K562 (cell line): ENCODE measurements around the gene FAM204A. TPM values are rescaled to one million over a fixed set of nuclear protein-coding genes. Genes with fewer than 3 reads are reported as not detected.

ENCODE experiments used
- ATAC-seq: fragments of 200-7000 bp; cut with Tn5 transposase; 3 replicates; pipeline ENCODE4 v1.9.1; 2020; ENCODE audit warnings: moderate library complexity
- BruUV-seq: library from RNA; stranded (reverse); fragments of 400-500 nt; replicated peaks from 2 replicates; lab custom pipeline; 2021; lab: Mats Ljungman, UMichigan
- CTCF ChIA-PET: fragments of 300-600 bp; formaldehyde crosslinking; extraction: SDS; loops from one replicate; lab custom pipeline; 2021; ENCODE audit warnings: low intra/inter-chr PET ratio; lab: Yijun Ruan, JAX
- POLR2A ChIA-PET: fragments of 300-600, 350-650 bp; sonication (Branson Sonifier 250); formaldehyde crosslinking; extraction: SDS; loops from one replicate; lab custom pipeline; 2021; ENCODE audit warnings: antibody characterized with exemption, inconsistent platforms; lab: Yijun Ruan, JAX
- DNase-seq, 4 experiments: peaks; one replicate each; pipeline versions ENCODE4 v3.0.0 to v3.0.0-alpha.2; 2011 to 2018; ENCODE audit warnings: low spot score in 3 of 4, mixed read lengths in 3 of 4; ENCODE audit errors: extremely low read depth in 1 of 4
- FAIRE-seq: peaks from 2 replicates; lab custom pipeline; 2011; peaks lifted over from hg19 to GRCh38; lab: Jason Lieb, UNC
- H2AFZ ChIP-seq: 2 replicates; pipeline ENCODE4 v1.6.0; 2011; ENCODE audit warnings: low read depth, low read length, control low read depth, inconsistent platforms
- H3K27ac ChIP-seq: fragments of 200-600 bp; 3 replicates; pipeline ENCODE4 v1.8.0; 2011; ENCODE audit warnings: low read depth, mild to moderate bottlenecking, control low read depth, inconsistent platforms, low read length, moderate library complexity, mixed read lengths; ENCODE audit errors: extremely low read depth
- H3K27me3 ChIP-seq, 2 experiments: fragments of 300-600 bp in 1 of 2; 2 replicates in 1 of 2; 3 replicates in 1 of 2; pipeline versions ENCODE4 v1.6.0 to v1.8.0; 2011; ENCODE audit warnings: inconsistent platforms in 2 of 2, low read length in 2 of 2, mild to moderate bottlenecking in 1 of 2, mixed read lengths in 1 of 2, moderate library complexity in 1 of 2; ENCODE audit not compliant: control insufficient read depth in 2 of 2, insufficient read depth in 2 of 2
- H3K36me3 ChIP-seq: fragments of 300-600 bp; 3 replicates; pipeline ENCODE4 v1.8.0; 2011; ENCODE audit warnings: mild to moderate bottlenecking, low read length, inconsistent platforms; ENCODE audit not compliant: control insufficient read depth, insufficient read depth
- H3K4me1 ChIP-seq, 2 experiments: fragments of 200-600 bp in 1 of 2; replicated peaks in 1 of 2; 2 replicates in 1 of 2; 3 replicates in 1 of 2; pipeline versions ENCODE4 v1.5.1 to v1.8.0; 2011; ENCODE audit warnings: inconsistent platforms in 2 of 2, low read length in 2 of 2, mild to moderate bottlenecking in 1 of 2, mixed read lengths in 1 of 2, moderate library complexity in 1 of 2; ENCODE audit not compliant: control insufficient read depth in 2 of 2, insufficient read depth in 2 of 2
- H3K4me2 ChIP-seq: 2 replicates; pipeline ENCODE4 v1.6.1; 2011; ENCODE audit warnings: low read length, control low read depth, inconsistent platforms, mixed read lengths; ENCODE audit not compliant: insufficient read depth
- H3K4me3 ChIP-seq: fragments of 200-600 bp; sonication (generic), shearing (Covaris generic); 2 replicates; pipeline ENCODE4 v1.5.1; 2016; ENCODE audit warnings: control low read depth, inconsistent platforms
- H3K79me2 ChIP-seq: fragments of 200-600 bp; 3 replicates; pipeline ENCODE4 v1.8.0; 2011; ENCODE audit warnings: low read length, inconsistent platforms; ENCODE audit not compliant: control insufficient read depth, insufficient read depth
- H3K9ac ChIP-seq, 2 experiments: 2 replicates each; pipeline versions ENCODE4 v1.6.0 to v1.6.1; 2011; ENCODE audit warnings: low read depth in 2 of 2, low read length in 2 of 2, control low read depth in 1 of 2, inconsistent platforms in 1 of 2, mild to moderate bottlenecking in 1 of 2, mixed read lengths in 1 of 2; ENCODE audit not compliant: insufficient read depth in 1 of 2
- H3K9me1 ChIP-seq: one replicate; pipeline ENCODE4 v1.6.0; 2011; ENCODE audit warnings: inconsistent platforms, mild to moderate bottlenecking, low read length, moderate library complexity; ENCODE audit not compliant: control insufficient read depth, insufficient read depth
- H3K9me3 ChIP-seq: replicated peaks from 2 replicates; pipeline ENCODE4 v1.5.1; 2011; ENCODE audit warnings: low read depth, low read length, inconsistent platforms; ENCODE audit not compliant: control insufficient read depth, insufficient read depth
- H4K20me1 ChIP-seq: replicated peaks from 2 replicates; pipeline ENCODE4 v1.6.1; 2011; ENCODE audit warnings: low read length, inconsistent platforms, mixed read lengths; ENCODE audit not compliant: control insufficient read depth, insufficient read depth
- CBX5 ChIP-seq: IDR thresholded peaks from 2 replicates; pipeline ENCODE4 v1.6.1; 2014; ENCODE audit warnings: low read depth, borderline replicate concordance
- HNRNPK ChIP-seq: fragments of 200-400 bp; formaldehyde crosslinking; IDR thresholded peaks from one replicate; pipeline ENCODE4 v1.6.1; 2018; ENCODE audit warnings: mild to moderate bottlenecking, low read depth, low read length; ENCODE audit not compliant: poor library complexity, severe bottlenecking
- RFX1 ChIP-seq: fragments of 450-650 bp; IDR thresholded peaks from 2 replicates; pipeline ENCODE4 v1.6.1; 2016; ENCODE audit warnings: mild to moderate bottlenecking, moderate library complexity
- RREB1 ChIP-seq: fragments of 250-450 bp; sonication (Bioruptor Pico); IDR thresholded peaks from 2 replicates; pipeline ENCODE4 v1.4.0; 2020
- ZBTB11 ChIP-seq, 3 experiments: fragments of 200-800 bp in 1 of 3; fragments of 250-450 bp in 1 of 3; fragments of 450-650 bp in 1 of 3; sonication (Bioruptor Pico) in 1 of 3; sonication (Bioruptor generic) in 1 of 3; formaldehyde crosslinking in 1 of 3; IDR thresholded peaks; 2 replicates each; pipeline versions ENCODE4 v1.6.1 to v1.8.0; 2016 to 2022; ENCODE audit warnings: mild to moderate bottlenecking in 2 of 3, missing genetic modification characterization in 2 of 3, missing compliant biosample characterization in 1 of 3, moderate library complexity in 1 of 3
- ZNF551 ChIP-seq: fragments of 250-450 bp; sonication (Bioruptor Pico); IDR thresholded peaks from 2 replicates; pipeline ENCODE4 v1.5.0; 2021; ENCODE audit warnings: mild to moderate bottlenecking, moderate library complexity
- WGBS: fragments of 100-300 bp; shearing (Covaris generic); methylation state at CpG from one replicate; pipeline ENCODE4 v1.1.6; 2016; ENCODE audit warnings: low coverage, mixed read lengths; ENCODE audit not compliant: insufficient coverage; ENCODE audit errors: missing lambda C conversion rate; 5-methylcytosine and 5-hydroxymethylcytosine counted together
- in situ Hi-C: fragments of 300-500 bp; cut with MboI; formaldehyde crosslinking; loops from 4 replicates; pipeline ENCODE4 v1.15.0; 2018; ENCODE audit warnings: inconsistent platforms, mixed read lengths
- intact Hi-C: fragments of 100-400 bp; cut with micrococcal nuclease; formaldehyde crosslinking; loops from 2 replicates; pipeline ENCODE4 v1.14.2; 2022
- polyA plus RNA-seq, 8 experiments: library from polyadenylated mRNA; depleted of rRNA in 4 of 8; stranded (reverse) in 5 of 8; unstranded in 3 of 8; fragments of >200 nt; fragmentation: Nextera tagmentation in 2 of 8; fragmentation: Illumina TruSeq in 1 of 8; extraction: Ambion mirVana in 2 of 8; extraction: Trizol in 1 of 8; gene quantifications; 2 replicates each; pipeline versions ENCODE4 v1.2.1 to v1.2.3, GENCODE V29; 2011 to 2014; ENCODE audit warnings: inconsistent platforms in 1 of 8, missing spikeins in 1 of 8
- total RNA-seq, 7 experiments: library from RNA; depleted of rRNA in 6 of 7; stranded (reverse); fragments of >200 nt in 6 of 7; fragmentation: Illumina TruSeq in 2 of 7; extraction: Trizol in 2 of 7; gene quantifications; 2 replicates each; pipeline versions ENCODE4 v1.2.1 to v1.2.3, GENCODE V29; 2011 to 2021; ENCODE audit warnings: low replicate concordance in 1 of 7

FAM204A gene
- total and polyA plus RNA-seq, 9 of the 15 experiments (the other 6 are each of a cell fraction or from before 2014, with no cell fraction given), result 29.0 to 64.5 (median 44.9) TPM

GRCh38 chr10:118264252-118264651, 77.9 kb downstream of the FAM204A start (continued):
- TF ChIP-seq ZBTB11 (CRISPR knock-in tag; IDR thresholded peaks at IDR 0.05), result no peak
- TF ChIP-seq HNRNPK, result no peak

GRCh38 chr10:118262538-118262937, 79.6 kb downstream of the FAM204A start:
- FAIRE-seq (no peak), DNase-seq (no peak), ATAC-seq (no peak)
- H4K20me1 ChIP-seq, result no peaks in the 10 kb centered on the region
- 0% methylated on average over 3 of the region's 3 CpGs for WGBS
- ChIA-PET CTCF (no interaction called here), POLR2A (no interaction called here)
- no TSS peak for BruUV-seq
- no peak overlapping the region for H3K4me2 ChIP-seq
- H3K9me3 ChIP-seq, result no peaks in the 10 kb centered on the region
- no peak overlapping the region for H3K27ac ChIP-seq
- H2AFZ ChIP-seq, result no peak overlapping the region
- H3K4me1 ChIP-seq, result no peaks in the 10 kb centered on the region
- intact Hi-C loops (loop anchor here (10.0 kb wide), 1 partner anchor 152 kb away; no protein-coding TSS in a partner anchor), in situ Hi-C loops (no loop called here)
- H3K27me3 ChIP-seq, result peaks cover 0 to 4% of the 10 kb centered on the region in 2 experiments; a peak in 2 of 5 replicates
- no peaks in the 10 kb centered on the region for H3K9me1 ChIP-seq
- no peaks in the 10 kb centered on the region for H3K79me2 ChIP-seq
- no peak overlapping the region for H3K9ac ChIP-seq
- TF ChIP-seq RREB1 (CRISPR knock-in tag) (no peak), CBX5 (no peak), RFX1 (no peak), ZNF551 (no peak)
- no peak overlapping the region for H3K4me3 ChIP-seq
- no peaks in the 10 kb centered on the region for H3K36me3 ChIP-seq
